OCI-LY1 (cell line): ENCODE results near the gene CHRNA9.

Experiments
- CTCF ChIP-seq: fragments of 200-600 bp; sonication (generic), shearing (Covaris generic); IDR thresholded peaks from 2 replicates; pipeline ENCODE4 v1.5.1; 2017; ENCODE audit warnings: mild to moderate bottlenecking, antibody characterized with exemption, low read length, moderate library complexity, mixed read lengths
- EZH2 ChIP-seq: fragments of 200-600 bp; sonication (generic), shearing (Covaris generic); IDR thresholded peaks from 2 replicates; pipeline ENCODE4 v1.8.0; 2017; ENCODE audit warnings: borderline replicate concordance, mixed run types, mild to moderate bottlenecking, antibody characterized with exemption, low read length, moderate library complexity, mixed read lengths

GRCh38 chr4:40395166-40395900 lies 60.2 kb downstream of the CHRNA9 start:
- TF ChIP-seq CTCF (no peak), EZH2 (no peak)
